SK-N-SH treated with all-trans-retinoic acid at 6 μM for 48 hours (cell line): Measurements from ENCODE around the gene OR6X1.

ENCODE experiments used
- ISL1 ChIP-seq: fragments of 250-450 bp; sonication (Bioruptor Pico); IDR thresholded peaks from 2 replicates; pipeline ENCODE4 v2.1.2; 2022; ENCODE audit warnings: mild to moderate bottlenecking, moderate library complexity
- ZFP30 ChIP-seq: fragments of 450-650 bp; formaldehyde crosslinking; IDR thresholded peaks from 2 replicates; pipeline ENCODE4 v1.5.0; 2022; ENCODE audit warnings: mild to moderate bottlenecking, moderate library complexity
- ZNF565 ChIP-seq: fragments of 450-650 bp; formaldehyde crosslinking; conservative IDR thresholded peaks from 2 replicates; pipeline ENCODE4 v1.5.0; 2020; ENCODE audit warnings: low read depth, mild to moderate bottlenecking, moderate library complexity
- ZNF8 ChIP-seq: fragments of 450-650 bp; formaldehyde crosslinking; IDR thresholded peaks from 2 replicates; pipeline ENCODE4 v1.5.0; 2020; ENCODE audit warnings: mild to moderate bottlenecking, moderate library complexity

The OR6X1 gene

GRCh38 chr11:123704341-123704740, 50.0 kb downstream of the OR6X1 start (continued):
- no peak for TF ChIP-seq ZNF565 (CRISPR knock-in tag)
- no peak for TF ChIP-seq ISL1 (CRISPR knock-in tag)
- no peak for TF ChIP-seq ZNF8 (CRISPR knock-in tag)
- no peak for TF ChIP-seq ZFP30 (CRISPR knock-in tag)
